GM12878 (cell line): Measurements from ENCODE around the gene C1QL2. TPM values are rescaled to one million over a fixed set of nuclear protein-coding genes. Genes with fewer than 3 reads are reported as not detected.

ENCODE experiments used
- ATAC-seq: fragments of 200-7000 bp; cut with Tn5 transposase; 3 replicates; pipeline ENCODE4 v1.9.1; 2020; ENCODE audit warnings: mild to moderate bottlenecking, moderate library complexity
- BruUV-seq: library from RNA; stranded (reverse); fragments of 400-500 nt; replicated peaks from 2 replicates; lab custom pipeline; 2021; lab: Mats Ljungman, UMichigan
- CTCF ChIA-PET: fragments of 300-600 bp; sonication (Branson Sonifier 250); formaldehyde crosslinking; extraction: SDS; loops from one replicate; lab custom pipeline; 2021; ENCODE audit warnings: inconsistent platforms; lab: Yijun Ruan, JAX
- POLR2A ChIA-PET: fragments of 350-600 bp; formaldehyde crosslinking; extraction: SDS; loops from one replicate; lab custom pipeline; 2021; ENCODE audit warnings: inconsistent platforms; lab: Charles Lee
- RAD21 ChIA-PET: fragments of 300-600 bp; sonication (Branson Sonifier 250); formaldehyde crosslinking; loops from one replicate; lab custom pipeline; 2023; ENCODE audit warnings: antibody characterized with exemption; ENCODE audit not compliant: unreplicated experiment; lab: Charles Lee
- SMC1A ChIA-PET: fragments of 300-600 bp; sonication (Branson Sonifier 250); formaldehyde crosslinking; loops from one replicate; lab custom pipeline; 2023; ENCODE audit not compliant: unreplicated experiment, uncharacterized antibody; lab: Charles Lee
- DNase-seq: peaks from one replicate; pipeline ENCODE4 v3.0.0-alpha.2; 2011; ENCODE audit warnings: low read depth, low spot score
- FAIRE-seq: peaks from 3 replicates; lab custom pipeline; 2011; peaks lifted over from hg19 to GRCh38; lab: Jason Lieb, UNC
- H2AFZ ChIP-seq: 2 replicates; pipeline ENCODE4 v1.6.0; 2011; ENCODE audit warnings: low read depth, low read length, control low read depth; ENCODE audit not compliant: control insufficient read depth
- H3K27ac ChIP-seq: 2 replicates; pipeline ENCODE4 v1.5.1; 2011; ENCODE audit warnings: control low read depth; ENCODE audit not compliant: control insufficient read depth, insufficient read depth
- H3K27me3 ChIP-seq, 2 experiments: replicated peaks in 1 of 2; 2 replicates each; pipeline versions ENCODE4 v1.6.0 to v1.6.1; 2011; ENCODE audit warnings: low read length in 1 of 2; ENCODE audit not compliant: control insufficient read depth in 2 of 2, insufficient read depth in 2 of 2
- H3K36me3 ChIP-seq, 2 experiments: 2 replicates each; pipeline ENCODE4 v1.5.1; 2011; ENCODE audit warnings: low read length in 1 of 2; ENCODE audit not compliant: control insufficient read depth in 2 of 2, insufficient read depth in 2 of 2
- H3K4me1 ChIP-seq: 2 replicates; pipeline ENCODE4 v1.6.1; 2011; ENCODE audit warnings: mild to moderate bottlenecking, low read length, moderate library complexity, mixed read lengths; ENCODE audit not compliant: control insufficient read depth, insufficient read depth
- H3K4me2 ChIP-seq: 2 replicates; pipeline ENCODE4 v1.6.0; 2011; ENCODE audit warnings: control low read depth; ENCODE audit not compliant: control insufficient read depth, insufficient read depth
- H3K4me3 ChIP-seq: fragments of 200-600 bp; sonication (generic); 2 replicates; pipeline ENCODE4 v1.5.1; 2016
- H3K79me2 ChIP-seq: 2 replicates; pipeline ENCODE4 v1.6.0; 2011; ENCODE audit warnings: low read length; ENCODE audit not compliant: control insufficient read depth, insufficient read depth
- H3K9ac ChIP-seq: 2 replicates; pipeline ENCODE4 v1.8.0; 2011; ENCODE audit warnings: low read length, control low read depth, mixed read lengths; ENCODE audit not compliant: control insufficient read depth, insufficient read depth
- H3K9me3 ChIP-seq: replicated peaks from 3 replicates; pipeline ENCODE4 v1.5.1; 2011; ENCODE audit warnings: mild to moderate bottlenecking, low read length; ENCODE audit not compliant: control insufficient read depth, insufficient read depth
- H4K20me1 ChIP-seq: 2 replicates; pipeline ENCODE4 v1.6.0; 2011; ENCODE audit not compliant: control insufficient read depth, insufficient read depth
- CEBPB ChIP-seq, 2 experiments: fragments of 150-350 bp in 1 of 2; IDR thresholded peaks; 2 replicates each; pipeline ENCODE4 v1.6.1; 2012 to 2014; ENCODE audit warnings: low read depth in 2 of 2, low read length in 2 of 2, borderline replicate concordance in 1 of 2, inconsistent platforms in 1 of 2
- CHD1 ChIP-seq: IDR thresholded peaks from 2 replicates; pipeline ENCODE4 v1.6.1; 2012; ENCODE audit warnings: low read depth, low read length, improper control_type of control experiment
- REST ChIP-seq: IDR thresholded peaks from 2 replicates; pipeline ENCODE4 v1.6.1; 2012; ENCODE audit warnings: mild to moderate bottlenecking, low read depth, low read length
- WGBS: methylation state at CpG from one replicate; pipeline ENCODE4 v1.1.6; 2016; ENCODE audit warnings: low lambda C conversion rate; ENCODE audit not compliant: insufficient replicate concordance, insufficient coverage; ENCODE audit errors: missing lambda C conversion rate; 5-methylcytosine and 5-hydroxymethylcytosine counted together
- in situ Hi-C: fragments of 300-500 bp; cut with MboI; formaldehyde crosslinking; loops from 9 replicates; pipeline ENCODE4 v1.14.3; 2018; ENCODE audit warnings: mixed read lengths
- intact Hi-C: fragments of 100-400 bp; cut with micrococcal nuclease; formaldehyde crosslinking; loops from one replicate; pipeline ENCODE4 v1.14.2; 2022; ENCODE audit not compliant: unreplicated experiment
- polyA plus RNA-seq, 11 experiments: library from polyadenylated mRNA; depleted of rRNA in 4 of 11; unstranded in 6 of 11; stranded (reverse) in 5 of 11; fragments of >200 nt; fragmentation: Nextera tagmentation in 4 of 11; fragmentation: Illumina TruSeq in 1 of 11; extraction: Ambion mirVana in 4 of 11; extraction: Trizol in 1 of 11; gene quantifications; 1 replicate in 1 of 11; 2 replicates in 10 of 11; pipeline versions ENCODE4 v1.2.1 to v1.2.3, GENCODE V29; 2011 to 2016; ENCODE audit warnings: inconsistent platforms in 2 of 11, missing spikeins in 2 of 11, low read depth in 1 of 11
- total RNA-seq, 4 experiments: library from RNA; depleted of rRNA in 3 of 4; stranded (reverse); fragments of >200 nt in 3 of 4; fragmentation: Illumina TruSeq in 1 of 4; extraction: Trizol in 1 of 4; gene quantifications; 2 replicates each; pipeline versions ENCODE4 v1.2.1 to v1.2.3, GENCODE V29; 2013 to 2021

C1QL2 gene
- total and polyA plus RNA-seq, 10 of the 15 experiments (the other 5 are each of a cell fraction or from before 2014, with no cell fraction given): not detected

- no peak for TF ChIP-seq REST
Measured at GRCh38 chr2:119123389-119123788, 35.2 kb downstream of the C1QL2 start (continued).

DNA sequence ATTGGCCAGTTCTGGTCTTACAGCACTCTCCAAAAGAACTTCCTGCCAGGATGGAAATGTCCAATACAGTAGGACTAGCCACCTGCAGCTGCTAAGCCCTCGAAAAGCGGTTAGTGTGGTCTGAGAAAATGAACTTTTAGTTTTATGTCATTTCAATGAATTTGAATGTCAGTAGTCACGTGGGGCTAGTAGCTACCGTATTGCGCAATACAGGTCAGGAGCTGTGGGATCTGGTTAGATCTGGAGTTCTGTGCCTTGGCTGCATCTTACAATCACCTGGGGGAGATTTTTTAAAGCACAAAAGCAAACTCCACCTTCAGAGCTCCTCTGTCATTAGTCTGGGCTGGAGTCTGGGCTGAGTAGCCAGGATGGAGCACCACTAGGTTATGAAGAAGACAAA, 35.9 kb downstream of the C1QL2 start:
- Histone ChIP-seq H3K27me3 (no peaks in the 10 kb centered on the region; a peak in 1 of 4 replicates), H3K36me3 (no peaks in the 10 kb centered on the region), H3K79me2 (no peaks in the 10 kb centered on the region), H3K4me2 (no peak overlapping the region), H4K20me1 (no peaks in the 10 kb centered on the region), H3K4me1 (no peaks in the 10 kb centered on the region), H3K27ac (no peak overlapping the region), H2AFZ (no peak overlapping the region), H3K9ac (no peak overlapping the region), H3K4me3 (no peak overlapping the region), H3K9me3 (no peaks in the 10 kb centered on the region)
- intact Hi-C loops: no loop called here
- POLR2A ChIA-PET: no interaction called here
- CTCF ChIA-PET: interaction anchor here (9.3 kb wide), 1 partner anchor 240 kb away, joined by 54 read pairs; no protein-coding TSS in a partner anchor
- FAIRE-seq (no peak), DNase-seq (no peak), ATAC-seq (no peak)
- BruUV-seq: no TSS peak
- in situ Hi-C loops: no loop called here
- SMC1A ChIA-PET: no interaction called here
- peak in 1 of 2 experiments; percentile 84; a peak in 1 of 4 replicates for TF ChIP-seq CEBPB (IDR thresholded peaks at IDR 0.05; ENCODE audit: borderline replicate concordance in 1 of 2, low read depth in 2 of 2, low read length in 2 of 2)
- TF ChIP-seq CHD1: no peak
- WGBS: 46% methylated on average over 5 of the region's 5 CpGs
- RAD21 ChIA-PET: no interaction called here
